HepG2 (cell line): ENCODE data around the gene NFATC3. TPM values are rescaled to one million over a fixed set of nuclear protein-coding genes. Genes with fewer than 3 reads are reported as not detected.
A peak's percentile ranks its signal among the peaks of the same experiment; 100 is the strongest.

Experiments
- AKNA ChIP-seq: sonication (generic); formaldehyde crosslinking; IDR thresholded peaks from 2 replicates; pipeline ENCODE4 v1.4.0; 2020; ENCODE audit warnings: missing genetic modification reagents, borderline replicate concordance
- BCL3 ChIP-seq: sonication (generic); formaldehyde crosslinking; IDR thresholded peaks from 2 replicates; pipeline ENCODE4 v1.5.1; 2020; ENCODE audit warnings: mild to moderate bottlenecking, missing genetic modification reagents, moderate library complexity
- EP300 ChIP-seq, 3 experiments: sonication (generic) in 1 of 3; formaldehyde crosslinking in 1 of 3; IDR thresholded peaks; 2 replicates each; pipeline versions ENCODE4 v1.5.1 to v1.6.1; 2011 to 2020; ENCODE audit warnings: low read depth in 2 of 3, low read length in 2 of 3, borderline replicate concordance in 1 of 3, improper control_type of control experiment in 1 of 3, mild to moderate bottlenecking in 1 of 3, missing genetic modification reagents in 1 of 3, moderate library complexity in 1 of 3
- HDAC2 ChIP-seq: sonication (generic); formaldehyde crosslinking; IDR thresholded peaks from 2 replicates; pipeline ENCODE4 v1.4.0; 2020; ENCODE audit warnings: missing genetic modification reagents
- HIC2 ChIP-seq: sonication (generic); formaldehyde crosslinking; IDR thresholded peaks from 2 replicates; pipeline ENCODE4 v1.9.0; 2022; ENCODE audit warnings: low read depth, missing genetic modification reagents
- IRF9 ChIP-seq: sonication (generic); formaldehyde crosslinking; IDR thresholded peaks from 2 replicates; pipeline ENCODE4 v1.8.0; 2022; ENCODE audit warnings: missing genetic modification reagents, mild to moderate bottlenecking, borderline replicate concordance
- KAT7 ChIP-seq: IDR thresholded peaks from 2 replicates; pipeline ENCODE4 v1.6.1; 2018; ENCODE audit warnings: borderline replicate concordance, missing compliant biosample characterization
- MTF2 ChIP-seq: sonication (generic); formaldehyde crosslinking; IDR thresholded peaks from 2 replicates; pipeline ENCODE4 v1.5.0; 2020; ENCODE audit warnings: missing genetic modification reagents, borderline replicate concordance
- RFX5 ChIP-seq: IDR thresholded peaks from 2 replicates; pipeline ENCODE4 v1.6.1; 2011; ENCODE audit warnings: low read depth, low read length, improper control_type of control experiment
- RFXANK ChIP-seq: IDR thresholded peaks from 2 replicates; pipeline ENCODE4 v1.6.1; 2016
- SMAD3 ChIP-seq: sonication (generic); formaldehyde crosslinking; IDR thresholded peaks from 2 replicates; pipeline ENCODE4 v1.4.0; 2020; ENCODE audit warnings: missing genetic modification reagents
- STAG1 ChIP-seq: sonication (generic); formaldehyde crosslinking; IDR thresholded peaks from 2 replicates; pipeline ENCODE4 v1.4.0; 2020; ENCODE audit warnings: missing genetic modification reagents
- ZBTB38 ChIP-seq: sonication (generic); formaldehyde crosslinking; IDR thresholded peaks from 2 replicates; pipeline ENCODE4 v1.5.1; 2020; ENCODE audit warnings: mild to moderate bottlenecking, missing genetic modification reagents
- ZBTB7B ChIP-seq: sonication (generic); formaldehyde crosslinking; IDR thresholded peaks from 2 replicates; pipeline ENCODE4 v1.4.0; 2020; ENCODE audit warnings: missing genetic modification reagents
- ZNF317 ChIP-seq: sonication (generic); formaldehyde crosslinking; IDR thresholded peaks from 2 replicates; pipeline ENCODE4 v1.5.0; 2020; ENCODE audit warnings: mild to moderate bottlenecking, missing genetic modification reagents
- ZNF333 ChIP-seq: sonication (generic); formaldehyde crosslinking; IDR thresholded peaks from 2 replicates; pipeline ENCODE4 v1.4.0; 2020; ENCODE audit warnings: mild to moderate bottlenecking, missing genetic modification reagents, borderline replicate concordance
- ZNF549 ChIP-seq: sonication (generic); formaldehyde crosslinking; IDR thresholded peaks from 2 replicates; pipeline ENCODE4 v1.5.0; 2020; ENCODE audit warnings: missing genetic modification reagents
- ZNF550 ChIP-seq: sonication (generic); formaldehyde crosslinking; IDR thresholded peaks from 2 replicates; pipeline ENCODE4 v1.4.0; 2020; ENCODE audit warnings: mild to moderate bottlenecking, missing genetic modification reagents, borderline replicate concordance
- ZNF7 ChIP-seq: IDR thresholded peaks from 2 replicates; pipeline ENCODE4 v1.6.1; 2016; ENCODE audit warnings: missing biosample characterization, missing genetic modification reagents
- ZNF747 ChIP-seq: sonication (generic); formaldehyde crosslinking; IDR thresholded peaks from 2 replicates; pipeline ENCODE4 v1.8.1; 2023; ENCODE audit warnings: missing genetic modification reagents, mild to moderate bottlenecking, borderline replicate concordance
- ZSCAN21 ChIP-seq: sonication (generic); formaldehyde crosslinking; IDR thresholded peaks from 2 replicates; pipeline ENCODE4 v1.8.0; 2022; ENCODE audit warnings: mild to moderate bottlenecking, missing genetic modification reagents, moderate library complexity, borderline replicate concordance
- polyA plus RNA-seq, 8 experiments: library from polyadenylated mRNA; depleted of rRNA in 3 of 8; stranded (reverse) in 7 of 8; unstranded in 1 of 8; fragments of >200 nt; fragmentation: Illumina TruSeq in 4 of 8; extraction: Trizol in 4 of 8; gene quantifications; 2 replicates each; pipeline versions ENCODE4 v1.2.1 to v1.2.3, GENCODE V29; 2011 to 2016; ENCODE audit warnings: low read depth in 4 of 8, missing spikeins in 1 of 8, mixed read lengths in 1 of 8; ENCODE audit not compliant: insufficient read depth in 1 of 8
- total RNA-seq, 5 experiments: library from RNA; depleted of rRNA; stranded (reverse); fragments of >200 nt; fragmentation: Illumina TruSeq; extraction: Trizol; gene quantifications; 2 replicates each; pipeline ENCODE4 v1.2.3, GENCODE V29; 2016; ENCODE audit warnings: low read depth in 1 of 5

NFATC3 gene
- total and polyA plus RNA-seq, 2 of the 13 experiments (the other 11 are each of a cell fraction or from before 2014, with no cell fraction given): 52.6 to 62.7 TPM

- no peak; the same call in 1 of the 2 replicates for TF ChIP-seq HIC2
- no peak for TF ChIP-seq SMAD3 (CRISPR knock-in tag)
- no peak for TF ChIP-seq RFX5
- 0 out of 2 replicates have a peak, but pooled peaks have one; percentile 3 for TF ChIP-seq BCL3 (CRISPR knock-in tag)
- no peak for TF ChIP-seq KAT7 (CRISPR knock-in tag)
- 0 out of 2 replicates have a peak, but pooled peaks have one; percentile 4 for TF ChIP-seq ZBTB38 (CRISPR knock-in tag)
- TF ChIP-seq MTF2 (CRISPR knock-in tag): no peak
- 0 out of 4 replicates have a peak, but pooled peaks of 1 of the 2 experiments have one; percentile 4 for TF ChIP-seq EP300 (IDR thresholded peaks at IDR 0.05; ENCODE audit: low read depth in 2 of 2, low read length in 2 of 2)
- no peak for TF ChIP-seq EP300 (CRISPR knock-in tag; IDR thresholded peaks at IDR 0.05; ENCODE audit: borderline replicate concordance)
- TF ChIP-seq ZNF333 (CRISPR knock-in tag): peak; percentile 76; the same call in 1 of the 2 replicates
- TF ChIP-seq RFXANK (CRISPR knock-in tag): no peak
- no peak for TF ChIP-seq ZNF549 (CRISPR knock-in tag)
- 0 out of 2 replicates have a peak, but pooled peaks have one; percentile 38 for TF ChIP-seq ZNF550 (CRISPR knock-in tag)
- no peak for TF ChIP-seq HDAC2 (CRISPR knock-in tag)
- no peak for TF ChIP-seq ZNF747
- no peak for TF ChIP-seq AKNA (CRISPR knock-in tag)
- 0 out of 2 replicates have a peak, but pooled peaks have one; percentile 65 for TF ChIP-seq ZNF317 (CRISPR knock-in tag)
- no peak for TF ChIP-seq ZNF7 (CRISPR knock-in tag)
- TF ChIP-seq IRF9 (CRISPR knock-in tag): no peak
- peak; percentile 40; the same call in 1 of the 2 replicates for TF ChIP-seq ZBTB7B (CRISPR knock-in tag)
- TF ChIP-seq ZSCAN21 (CRISPR knock-in tag): no peak
- TF ChIP-seq STAG1: no peak
Measured at GRCh38 chr16:68263559-68264127, 178.5 kb downstream of the NFATC3 start (continued).
